T-helper 2 cell treated with Interferon-gamma antibody and Interleukin-4, amounts not matched to agents 100 ng/mL and 5 ng/mL, for 36 hours (primary cell): ENCODE measurements around the gene GJA3. TPM values are rescaled to one million over a fixed set of nuclear protein-coding genes. Genes with fewer than 3 reads are reported as not detected.

Source experiments
- intact Hi-C: fragments of 100-400 bp; cut with micrococcal nuclease; formaldehyde crosslinking; loops from one replicate; pipeline ENCODE4 v1.15.1; 2023
- total RNA-seq: library from RNA; stranded (reverse); gene quantifications from 2 replicates; pipeline ENCODE4 v1.2.3, GENCODE V29; 2022

GJA3 gene
- total RNA-seq, 1 donor from 2014 or later: 0.11 TPM

DNA sequence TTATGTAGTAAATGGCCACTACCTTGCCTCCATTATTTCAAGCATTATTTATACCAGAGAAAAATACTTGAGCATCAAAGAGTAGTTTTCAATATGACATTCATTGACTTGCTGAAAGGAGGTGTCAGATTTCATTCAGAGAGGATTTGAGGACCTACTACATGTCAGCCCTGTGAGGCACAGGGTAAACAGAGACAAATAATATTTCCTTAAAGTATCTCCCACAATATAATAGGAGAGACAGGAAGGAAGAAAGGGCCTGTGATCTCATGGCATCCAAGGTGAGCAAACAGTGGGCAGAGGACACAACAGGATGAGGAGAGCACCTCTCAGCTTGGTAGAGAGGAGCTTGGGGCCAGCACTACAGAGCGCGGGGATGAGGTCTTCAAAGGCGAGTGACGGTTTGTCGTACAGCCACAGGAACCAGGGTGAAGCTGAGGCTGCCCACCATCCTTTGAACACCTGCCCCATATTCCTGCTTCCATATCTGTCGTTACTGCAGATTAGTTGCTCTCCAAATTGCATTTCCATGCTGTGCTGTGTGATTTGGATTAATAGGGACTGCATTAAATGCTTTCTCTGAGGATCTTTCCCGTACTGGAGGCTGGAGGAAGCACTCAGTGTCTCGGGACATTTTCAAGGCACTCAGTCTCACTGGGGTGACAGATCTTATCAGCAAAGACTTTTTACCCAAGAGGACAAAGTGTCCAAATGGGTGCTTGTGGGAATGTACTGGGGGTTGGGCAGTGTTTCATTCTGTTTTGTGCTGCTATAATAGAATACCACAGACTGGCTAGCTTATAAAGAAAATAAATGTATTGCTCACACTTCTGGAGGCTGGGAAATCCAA, 59.2 kb downstream of the GJA3 start:
- intact Hi-C loops: no loop called here

DNA sequence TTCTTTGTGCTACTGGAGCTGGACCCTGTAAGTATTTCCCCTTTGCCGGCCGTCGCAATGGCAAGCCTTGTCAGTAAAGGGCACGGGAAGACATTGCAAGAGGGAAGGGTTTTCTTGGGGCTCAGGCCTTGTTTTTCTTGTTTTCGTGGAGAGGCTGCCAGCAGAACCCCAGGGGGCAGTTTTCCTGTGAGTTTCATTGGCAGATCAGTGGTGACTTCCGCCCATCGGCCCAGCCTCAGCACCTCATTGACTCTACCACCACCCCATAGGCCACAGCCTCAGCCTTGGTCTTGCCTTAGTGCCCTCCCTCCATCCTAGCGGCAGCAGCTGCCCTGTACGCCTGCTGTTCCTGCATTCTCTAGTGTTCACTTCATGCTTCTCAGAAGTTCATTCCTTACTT, 61.5 kb downstream of the GJA3 start:
- intact Hi-C loops: no loop called here

DNA sequence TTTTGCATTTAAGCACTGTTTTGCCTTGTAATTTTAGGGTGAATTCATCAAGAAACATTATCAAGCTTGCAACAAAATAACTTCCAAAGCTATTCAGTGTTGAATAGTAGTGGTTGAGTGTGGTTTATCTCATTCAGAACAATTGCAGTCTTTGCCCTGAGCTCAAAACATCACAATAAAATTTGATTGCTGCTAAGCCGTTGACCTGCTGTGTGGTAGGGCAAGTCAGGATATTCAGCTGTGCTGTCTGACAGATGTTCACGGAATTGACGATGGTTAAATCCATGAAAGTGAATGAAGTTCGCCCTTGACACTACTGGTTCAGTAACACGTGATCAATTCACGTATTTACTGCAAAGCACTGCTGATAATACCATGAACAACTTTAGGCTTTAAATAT, 66.9 kb downstream of the GJA3 start:
- intact Hi-C loops: no loop called here

DNA sequence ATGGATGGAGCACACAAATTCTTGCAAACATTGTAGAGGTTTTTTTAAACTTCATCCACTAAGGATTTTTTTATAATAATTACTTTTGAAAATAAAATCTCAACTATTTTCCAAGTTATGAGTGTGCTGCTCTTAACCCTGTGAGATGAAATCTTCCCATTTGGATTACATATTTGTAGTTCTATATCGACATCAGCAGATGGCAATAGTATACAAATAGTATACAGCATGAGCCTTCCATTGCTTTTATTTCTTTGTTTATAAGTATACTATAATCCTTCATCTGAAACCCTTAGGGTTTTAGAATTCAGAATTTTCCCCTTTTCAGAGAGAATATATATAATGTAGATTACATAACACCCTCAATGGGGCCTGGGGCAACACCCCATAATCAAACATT, 70.5 kb downstream of the GJA3 start:
- intact Hi-C loops: loop anchor here (1.0 kb wide), 1 partner anchor 73 kb away; no protein-coding TSS in a partner anchor

Other genes with a start within 250 kb of the GJA3 start
- gene ZMYM2, start 202.3 kb downstream of the GJA3 start, total RNA-seq: 51.4 and 58.4 TPM in 2 replicates
- 2.9 and 3.7 TPM in 2 replicates for gene GJB2, start 31.9 kb upstream of the GJA3 start, total RNA-seq
- 2.6 and 2.7 TPM in 2 replicates for gene GJB6, start 71.3 kb upstream of the GJA3 start, total RNA-seq